ENCODE data around the gene IGSF21.

Gene IGSF21

GRCh38 chr1:18340158-18340764 is 232.7 kb downstream of the IGSF21 start:
- no peak for DNase-seq (ENCODE audit: low read depth, low spot score)
- in situ Hi-C loops (cut with HindIII; ENCODE audit: low sequenced_read_pairs): no loop called here
- no peak for TF ChIP-seq CTCF (IDR thresholded peaks at IDR 0.05; ENCODE audit: low read depth, low read length)
- H3K4me3 ChIP-seq (ENCODE audit: low read depth, low read length): no peak overlapping the region

GRCh38 chr1:18340787-18341186 is 233.2 kb downstream of the IGSF21 start:
- no peak for TF ChIP-seq CTCF (IDR thresholded peaks at IDR 0.05; ENCODE audit: low read depth, low read length)
- in situ Hi-C loops (cut with HindIII; ENCODE audit: low sequenced_read_pairs): no loop called here
- DNase-seq (ENCODE audit: low read depth, low spot score): no peak
- H3K4me3 ChIP-seq (ENCODE audit: low read depth, low read length): no peak overlapping the region

GRCh38 chr1:18341291-18342069 is 233.9 kb downstream of the IGSF21 start:
- H3K4me3 ChIP-seq (ENCODE audit: low read depth, low read length): no peak overlapping the region
- DNase-seq (ENCODE audit: low read depth, low spot score): no peak
- no peak for TF ChIP-seq CTCF (IDR thresholded peaks at IDR 0.05; ENCODE audit: low read depth, low read length)
- in situ Hi-C loops (cut with HindIII; ENCODE audit: low sequenced_read_pairs): no loop called here

GRCh38 chr1:18342744-18343143 is 235.1 kb downstream of the IGSF21 start:
- H3K4me3 ChIP-seq (ENCODE audit: low read depth, low read length): no peak overlapping the region
- no peak for TF ChIP-seq CTCF (IDR thresholded peaks at IDR 0.05; ENCODE audit: low read depth, low read length)
- DNase-seq (ENCODE audit: low read depth, low spot score): no peak
- in situ Hi-C loops (cut with HindIII; ENCODE audit: low sequenced_read_pairs): no loop called here

- no peak for DNase-seq (ENCODE audit: low read depth, low spot score)
- in situ Hi-C loops (cut with HindIII; ENCODE audit: low sequenced_read_pairs): no loop called here
- no peak for TF ChIP-seq CTCF (IDR thresholded peaks at IDR 0.05; ENCODE audit: low read depth, low read length)
- no peak overlapping the region for H3K4me3 ChIP-seq (ENCODE audit: low read depth, low read length)
These were observed 236.0 kb downstream of the IGSF21 start for GRCh38 chr1:18343581-18343980.

- TF ChIP-seq CTCF (IDR thresholded peaks at IDR 0.05; ENCODE audit: low read depth, low read length): no peak
- no peak overlapping the region for H3K4me3 ChIP-seq (ENCODE audit: low read depth, low read length)
- in situ Hi-C loops (cut with HindIII; ENCODE audit: low sequenced_read_pairs): no loop called here
- DNase-seq (ENCODE audit: low read depth, low spot score): no peak
These were observed 237.2 kb downstream of the IGSF21 start for GRCh38 chr1:18344755-18345154.

Data from astrocyte of the spinal cord (primary cell).